NCI-H226 (cell line): ENCODE results near the gene HSPA5.
A peak's percentile ranks its signal among the peaks of the same experiment; 100 is the strongest.
"Not testable (repeated sequence)": the region's sequence is repeated elsewhere in the genome, so short reads cannot be mapped to it uniquely, and the experiment has no call there.

Experiments
- DNase-seq: peaks from one replicate; pipeline ENCODE4 v3.0.0-alpha.2; 2015

The HSPA5 gene

GRCh38 chr9:125241863-125242739 lies 958 bp upstream of the HSPA5 start:
- peak; percentile 45 for DNase-seq

DNA sequence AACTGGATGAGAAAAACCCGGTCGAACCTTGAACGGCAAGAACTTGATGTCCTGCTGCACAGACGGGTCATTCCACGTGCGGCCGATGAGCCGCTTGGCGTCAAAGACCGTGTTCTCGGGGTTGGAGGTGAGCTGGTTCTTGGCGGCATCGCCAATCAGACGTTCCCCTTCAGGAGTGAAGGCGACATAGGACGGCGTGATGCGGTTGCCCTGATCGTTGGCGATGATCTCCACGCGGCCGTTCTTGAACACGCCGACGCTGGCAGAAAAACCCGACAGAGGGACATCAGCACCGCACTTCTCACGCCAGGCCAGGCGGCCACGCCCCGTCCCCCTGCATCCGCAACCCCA lies 519 bp downstream of the HSPA5 start:
- DNase-seq: no peak

DNA sequence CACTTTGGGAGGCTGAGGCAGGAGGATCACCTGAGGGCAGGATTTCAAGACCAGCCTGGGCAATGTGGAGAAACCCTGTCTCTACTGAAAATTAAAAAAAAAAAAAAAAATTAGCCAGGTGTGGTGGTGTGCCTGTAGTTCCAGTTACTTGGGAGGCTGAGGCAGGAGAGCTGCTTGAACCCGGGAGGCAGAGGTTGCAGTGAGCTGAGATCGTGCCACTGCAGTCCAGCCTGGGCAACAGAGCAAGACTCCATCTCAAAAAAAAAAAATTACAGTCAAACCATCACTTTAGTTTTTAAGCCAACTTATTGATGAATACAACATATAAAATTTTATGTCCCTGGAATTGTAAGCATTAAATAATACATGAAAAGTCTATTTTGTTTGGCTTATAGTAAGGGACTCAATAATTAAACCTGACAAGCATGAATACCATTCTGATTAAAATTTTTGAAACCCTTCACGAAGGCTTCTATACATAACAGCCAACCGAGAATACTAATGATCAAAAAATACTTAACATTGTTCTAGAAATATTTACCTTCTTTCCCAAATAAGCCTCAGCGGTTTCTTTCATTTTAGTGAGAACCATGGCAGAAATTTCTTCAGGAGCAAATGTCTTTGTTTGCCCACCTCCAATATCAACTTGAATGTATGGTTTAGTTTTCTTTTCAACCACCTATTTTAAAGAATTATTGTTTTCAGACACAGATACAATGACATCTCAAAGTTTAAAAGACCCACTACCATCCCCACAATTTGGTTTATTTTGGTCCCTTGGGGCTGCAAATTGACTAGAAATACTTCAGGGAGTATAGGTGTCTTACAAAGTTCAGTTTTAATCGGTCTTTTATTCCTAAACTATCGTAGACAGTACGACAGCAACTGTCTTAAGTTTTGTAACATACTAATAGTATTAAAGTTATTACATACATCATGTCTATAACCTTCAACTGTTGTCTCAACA lies 1.2 kb downstream of the HSPA5 start:
- DNase-seq: no peak

GRCh38 chr9:125238915-125239446 lies 2.2 kb downstream of the HSPA5 start:
- no peak for DNase-seq

DNA sequence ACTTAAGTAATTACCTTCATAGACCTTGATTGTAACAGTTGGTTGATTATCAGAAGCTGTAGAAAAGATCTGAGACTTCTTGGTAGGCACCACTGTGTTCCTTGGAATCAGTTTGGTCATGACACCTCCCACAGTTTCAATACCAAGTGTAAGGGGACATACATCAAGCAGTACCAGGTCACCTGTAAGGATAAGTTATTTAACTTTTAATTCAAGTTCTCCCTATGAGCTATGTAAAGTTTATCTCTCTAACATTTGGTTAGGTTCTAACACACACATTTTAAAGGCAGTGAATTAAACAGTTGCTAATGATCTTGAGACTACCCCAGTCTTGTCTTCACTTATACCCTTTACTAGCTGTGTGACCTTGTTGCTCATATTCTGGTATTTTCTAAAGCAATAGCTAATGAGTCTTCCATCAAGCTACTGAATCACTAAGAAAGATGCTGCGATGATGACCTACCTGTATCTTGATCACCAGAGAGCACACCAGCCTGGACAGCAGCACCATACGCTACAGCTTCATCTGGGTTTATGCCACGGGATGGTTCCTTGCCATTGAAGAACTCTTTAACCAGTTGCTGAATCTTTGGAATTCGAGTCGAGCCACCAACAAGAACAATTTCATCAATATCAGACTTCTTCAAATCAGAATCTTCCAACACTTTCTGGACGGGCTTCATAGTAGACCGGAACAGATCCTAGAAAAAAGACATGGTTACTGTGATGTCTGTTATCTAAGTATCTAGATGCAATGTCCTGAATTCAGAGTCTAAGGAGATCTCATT lies 2.8 kb downstream of the HSPA5 start:
- no peak for DNase-seq

DNA sequence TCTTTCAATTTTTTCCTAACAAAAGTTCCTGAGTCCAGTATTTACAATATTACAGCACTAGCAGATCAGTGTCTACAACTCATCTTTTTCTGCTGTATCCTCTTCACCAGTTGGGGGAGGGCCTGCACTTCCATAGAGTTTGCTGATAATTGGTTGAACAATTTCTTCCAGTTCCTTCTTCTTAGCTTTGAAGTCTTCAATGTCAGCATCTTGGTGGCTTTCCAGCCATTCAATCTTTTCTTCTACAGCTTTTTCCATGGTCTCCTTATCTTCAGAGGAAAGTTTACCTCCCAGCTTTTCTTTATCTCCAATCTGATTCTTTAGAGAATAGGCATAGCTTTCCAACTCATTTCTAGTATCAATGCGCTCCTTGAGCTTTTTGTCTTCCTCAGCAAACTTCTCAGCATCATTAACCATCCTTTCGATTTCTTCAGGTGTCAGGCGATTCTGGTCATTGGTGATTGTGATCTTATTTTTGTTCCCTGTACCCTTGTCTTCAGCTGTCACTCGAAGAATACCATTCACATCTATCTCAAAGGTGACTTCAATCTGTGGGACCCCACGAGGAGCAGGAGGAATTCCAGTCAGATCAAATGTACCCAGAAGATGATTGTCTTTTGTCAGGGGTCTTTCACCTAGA lies 4.5 kb downstream of the HSPA5 start:
- DNase-seq: not testable (repeated sequence)

GRCh38 chr9:125235804-125236519 lies 5.2 kb downstream of the HSPA5 start:
- no peak for DNase-seq

GRCh38 chr9:125234099-125234498 lies 7.0 kb downstream of the HSPA5 start:
- not testable (repeated sequence) for DNase-seq

GRCh38 chr9:125233678-125234077 lies 7.5 kb downstream of the HSPA5 start:
- DNase-seq: peak; percentile 87

- DNase-seq: no peak
These were observed 13.4 kb downstream of the HSPA5 start for GRCh38 chr9:125227761-125228160.

DNA sequence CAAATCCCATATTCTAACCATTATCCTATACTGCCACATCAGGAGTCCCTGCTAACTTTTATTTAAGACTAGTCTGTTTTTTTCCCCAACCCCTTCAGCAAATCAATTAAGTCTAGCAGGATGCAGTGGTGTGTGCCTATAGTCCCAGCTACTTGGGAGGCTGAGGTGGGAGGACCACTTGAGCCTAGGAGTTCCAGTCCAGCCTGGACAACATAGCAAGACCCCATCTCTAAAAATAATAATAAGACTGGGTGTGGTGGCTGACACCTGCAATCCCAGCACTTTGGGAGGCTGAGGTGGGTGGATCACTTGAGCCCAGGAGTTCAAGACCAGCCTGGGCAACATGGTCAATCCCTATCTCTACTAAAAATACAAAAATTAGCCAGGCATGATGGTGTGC lies 16.3 kb downstream of the HSPA5 start:
- DNase-seq: not testable (repeated sequence)

GRCh38 chr9:125218621-125219020 lies 22.5 kb downstream of the HSPA5 start:
- DNase-seq: no peak

- no peak for DNase-seq
These were observed 27.0 kb downstream of the HSPA5 start for GRCh38 chr9:125214186-125214585.

DNA sequence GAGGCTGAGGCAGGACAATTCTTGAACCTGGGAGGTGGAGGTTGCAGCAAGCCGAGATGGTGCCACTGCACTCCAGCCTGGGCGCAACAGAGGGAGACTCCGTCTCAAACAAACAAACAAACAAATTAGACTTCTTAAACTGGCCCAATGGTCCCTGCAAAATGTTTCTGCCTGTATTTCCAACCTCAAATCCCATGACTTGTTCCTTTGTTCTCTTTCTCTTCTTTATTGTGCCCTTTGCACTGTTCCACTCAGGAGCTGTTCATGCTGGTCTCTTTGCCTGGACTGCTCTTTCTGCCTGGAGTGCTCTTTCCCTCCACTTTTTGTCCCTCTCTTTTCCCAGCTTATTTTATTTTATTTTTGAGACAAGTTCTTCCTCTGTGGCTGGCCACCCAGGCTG lies 36.7 kb downstream of the HSPA5 start:
- no peak for DNase-seq

DNA sequence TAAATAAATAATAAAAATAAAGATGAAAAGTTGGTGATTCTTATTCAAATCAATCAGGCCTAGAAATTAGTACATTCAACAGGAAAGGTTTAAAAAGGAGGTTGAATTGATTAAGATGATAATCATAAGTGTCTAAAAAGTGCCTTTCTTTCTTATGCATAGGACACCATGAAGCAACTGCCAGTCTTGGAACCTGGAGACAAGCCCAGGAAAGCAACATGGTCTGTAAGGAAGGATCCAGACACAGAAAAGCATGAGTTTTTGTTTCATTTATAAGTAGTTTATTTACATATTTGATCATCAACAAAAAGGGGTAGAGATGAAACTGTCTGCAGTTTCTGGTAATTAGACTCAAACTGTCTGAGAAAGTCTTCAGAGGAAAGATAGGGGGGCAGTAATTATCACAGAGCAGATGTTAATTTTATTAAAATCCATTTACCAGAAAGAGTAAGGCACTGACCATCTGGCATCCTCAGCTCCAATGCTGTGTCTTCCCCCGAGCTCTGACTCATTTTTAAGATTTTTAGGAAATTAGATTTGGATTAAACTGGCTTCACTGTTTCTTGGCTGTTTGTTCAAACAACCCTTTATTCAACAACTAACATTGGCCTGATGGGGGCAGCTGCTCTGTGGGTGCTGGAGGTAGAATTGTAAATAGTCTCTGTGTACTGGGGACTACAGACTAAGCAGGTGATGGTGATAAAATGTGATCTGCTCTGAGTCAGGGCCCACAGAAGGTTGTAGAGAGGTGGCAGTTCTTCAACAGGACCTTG lies 38.1 kb downstream of the HSPA5 start:
- no peak for DNase-seq

- peak; percentile 96 for DNase-seq
These were observed 40.7 kb downstream of the HSPA5 start, which contains the start of gene RABEPK for GRCh38 chr9:125200216-125201047. RABEPK (plus strand) TSS chr9:125200542; CDS start chr9:125203014, 2,472 bp downstream.

- DNase-seq: not testable (repeated sequence)
These were observed 45.6 kb downstream of the HSPA5 start for GRCh38 chr9:125195591-125195990.

GRCh38 chr9:125194466-125194865 lies 46.7 kb downstream of the HSPA5 start:
- not testable (repeated sequence) for DNase-seq

DNA sequence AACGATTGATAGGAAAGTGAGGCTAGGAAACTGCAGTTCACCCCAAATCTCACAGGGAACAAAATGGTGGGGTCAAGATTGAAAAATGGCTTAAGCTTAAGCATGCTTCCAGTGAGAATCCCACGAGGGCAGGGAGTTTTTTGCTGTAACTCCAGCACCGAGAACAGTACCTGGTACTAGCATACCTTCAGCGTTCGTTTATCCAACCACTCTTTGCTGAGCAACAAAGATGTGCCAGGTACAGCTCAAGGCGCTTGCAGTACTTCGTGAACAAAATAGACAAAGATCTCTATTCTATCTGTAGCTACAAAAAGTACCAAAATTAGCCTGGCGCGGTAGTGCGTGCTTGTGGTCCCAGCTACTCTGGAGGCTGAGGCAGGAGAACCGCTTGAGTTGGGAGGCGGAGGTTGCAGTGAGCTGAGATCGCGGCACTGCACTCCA lies 50.8 kb downstream of the HSPA5 start:
- no peak for DNase-seq
